GM12864 (cell line): Measurements from ENCODE around the gene DEF6.

Source experiments
- DNase-seq: peaks from one replicate; pipeline ENCODE4 v3.0.0-alpha.2; 2011; ENCODE audit warnings: low read depth
- H3K4me3 ChIP-seq: 2 replicates; pipeline ENCODE4 v1.5.1; 2011; ENCODE audit warnings: mild to moderate bottlenecking, low read depth, low read length, control low read depth
- CTCF ChIP-seq: IDR thresholded peaks from 2 replicates; pipeline ENCODE4 v1.5.1; 2011; ENCODE audit warnings: low read depth, mild to moderate bottlenecking, moderate library complexity, low read length, control low read depth, inconsistent platforms; ENCODE audit errors: missing control alignments

DEF6 gene

GRCh38 chr6:35293681-35294080 lies 3.9 kb upstream of the DEF6 start:
- no peak for DNase-seq
- TF ChIP-seq CTCF = no peak
- H3K4me3 ChIP-seq = no peak overlapping the region

GRCh38 chr6:35294308-35294945 lies 3.2 kb upstream of the DEF6 start:
- no peak overlapping the region for H3K4me3 ChIP-seq
- TF ChIP-seq CTCF = peak; percentile 84
- DNase-seq = no peak

- TF ChIP-seq CTCF = no peak
- H3K4me3 ChIP-seq = no peak overlapping the region
- no peak for DNase-seq
These were observed 2.6 kb upstream of the DEF6 start for GRCh38 chr6:35295036-35295435.

- DNase-seq = no peak
- no peak for TF ChIP-seq CTCF
- H3K4me3 ChIP-seq = no peak overlapping the region
These were observed 1.9 kb upstream of the DEF6 start for GRCh38 chr6:35295521-35296315.

GRCh38 chr6:35296931-35297600 lies 552 bp upstream of the DEF6 start:
- TF ChIP-seq CTCF = no peak
- no peak for DNase-seq
- H3K4me3 ChIP-seq = no peak overlapping the region

- no peak for TF ChIP-seq CTCF
- peak overlapping the region; percentile 93 for H3K4me3 ChIP-seq
These were observed 1.1 kb downstream of the DEF6 start for GRCh38 chr6:35298625-35299140.

More at GRCh38 chr6:35298625-35299140, 1.1 kb downstream of the DEF6 start:
- DNase-seq = no peak
